ENCODE data around the gene DDX52.
"Not testable (repeated sequence)": the region's sequence is repeated elsewhere in the genome, so short reads cannot be mapped to it uniquely, and the experiment has no call there.

DNA sequence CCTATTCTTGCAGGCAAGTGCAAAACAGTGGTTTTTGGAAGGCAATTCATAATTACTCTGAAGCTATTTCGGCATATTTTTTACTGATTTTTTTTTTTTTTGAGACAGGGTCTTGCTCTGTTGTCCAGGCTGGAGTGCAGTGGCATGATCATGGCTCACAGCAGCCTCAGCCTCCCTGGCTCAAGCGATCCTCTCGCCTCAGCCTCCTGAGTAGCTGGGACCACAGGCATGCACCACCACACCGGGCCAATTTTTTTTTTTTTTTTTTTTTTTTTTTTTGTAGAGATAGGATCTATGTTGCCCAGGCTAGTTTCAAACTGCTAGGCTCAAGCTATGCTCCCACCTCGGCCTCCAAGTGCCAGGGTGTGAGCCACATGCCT is 33.2 kb downstream of the DDX52 start:
- TF ChIP-seq, protein P1, sequence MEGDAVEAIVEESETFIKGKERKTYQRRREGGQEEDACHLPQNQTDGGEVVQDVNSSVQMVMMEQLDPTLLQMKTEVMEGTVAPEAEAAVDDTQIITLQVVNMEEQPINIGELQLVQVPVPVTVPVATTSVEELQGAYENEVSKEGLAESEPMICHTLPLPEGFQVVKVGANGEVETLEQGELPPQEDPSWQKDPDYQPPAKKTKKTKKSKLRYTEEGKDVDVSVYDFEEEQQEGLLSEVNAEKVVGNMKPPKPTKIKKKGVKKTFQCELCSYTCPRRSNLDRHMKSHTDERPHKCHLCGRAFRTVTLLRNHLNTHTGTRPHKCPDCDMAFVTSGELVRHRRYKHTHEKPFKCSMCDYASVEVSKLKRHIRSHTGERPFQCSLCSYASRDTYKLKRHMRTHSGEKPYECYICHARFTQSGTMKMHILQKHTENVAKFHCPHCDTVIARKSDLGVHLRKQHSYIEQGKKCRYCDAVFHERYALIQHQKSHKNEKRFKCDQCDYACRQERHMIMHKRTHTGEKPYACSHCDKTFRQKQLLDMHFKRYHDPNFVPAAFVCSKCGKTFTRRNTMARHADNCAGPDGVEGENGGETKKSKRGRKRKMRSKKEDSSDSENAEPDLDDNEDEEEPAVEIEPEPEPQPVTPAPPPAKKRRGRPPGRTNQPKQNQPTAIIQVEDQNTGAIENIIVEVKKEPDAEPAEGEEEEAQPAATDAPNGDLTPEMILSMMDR (IDR thresholded peaks at IDR 0.05) = not testable (repeated sequence)
- TF ChIP-seq POLR2A (IDR thresholded peaks at IDR 0.05) = not testable (repeated sequence)

Data from heart left ventricle (tissue), 13 donors.